Fibroblast of lung (primary cell): ENCODE measurements around the gene TMEM106C.

Experiments
- EZH2 ChIP-seq: IDR thresholded peaks from 2 replicates; pipeline ENCODE4 v1.5.1; 2012; ENCODE audit warnings: low read length, control low read depth, mild to moderate bottlenecking; ENCODE audit errors: missing control alignments
- TF ChIP-seq, protein P1 (sequence below), 2 donors: IDR thresholded peaks in 1 of 2; conservative IDR thresholded peaks in 1 of 2; 1 replicate in 1 of 2; 2 replicates in 1 of 2; pipeline ENCODE4 v1.5.1; 2011 to 2012; ENCODE audit warnings: low read length in 2 of 2, control low read depth in 1 of 2, inconsistent platforms in 1 of 2, low read depth in 1 of 2, mild to moderate bottlenecking in 1 of 2

GRCh38 chr12:48002414-48002730, 39.0 kb downstream of the TMEM106C start:
- TF ChIP-seq, protein P1, sequence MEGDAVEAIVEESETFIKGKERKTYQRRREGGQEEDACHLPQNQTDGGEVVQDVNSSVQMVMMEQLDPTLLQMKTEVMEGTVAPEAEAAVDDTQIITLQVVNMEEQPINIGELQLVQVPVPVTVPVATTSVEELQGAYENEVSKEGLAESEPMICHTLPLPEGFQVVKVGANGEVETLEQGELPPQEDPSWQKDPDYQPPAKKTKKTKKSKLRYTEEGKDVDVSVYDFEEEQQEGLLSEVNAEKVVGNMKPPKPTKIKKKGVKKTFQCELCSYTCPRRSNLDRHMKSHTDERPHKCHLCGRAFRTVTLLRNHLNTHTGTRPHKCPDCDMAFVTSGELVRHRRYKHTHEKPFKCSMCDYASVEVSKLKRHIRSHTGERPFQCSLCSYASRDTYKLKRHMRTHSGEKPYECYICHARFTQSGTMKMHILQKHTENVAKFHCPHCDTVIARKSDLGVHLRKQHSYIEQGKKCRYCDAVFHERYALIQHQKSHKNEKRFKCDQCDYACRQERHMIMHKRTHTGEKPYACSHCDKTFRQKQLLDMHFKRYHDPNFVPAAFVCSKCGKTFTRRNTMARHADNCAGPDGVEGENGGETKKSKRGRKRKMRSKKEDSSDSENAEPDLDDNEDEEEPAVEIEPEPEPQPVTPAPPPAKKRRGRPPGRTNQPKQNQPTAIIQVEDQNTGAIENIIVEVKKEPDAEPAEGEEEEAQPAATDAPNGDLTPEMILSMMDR (conservative IDR thresholded peaks at IDR 0.05 in 1 of 2, IDR thresholded peaks at IDR 0.05 in 1 of 2; ENCODE audit: low read depth in 1 of 2, low read length in 2 of 2) = no peak
- TF ChIP-seq EZH2 = peak; percentile 66
